Inferior parietal cortex (tissue), 1 donor: Measurements from ENCODE around the gene CEP131.

Source experiments
- DNase-seq: peaks from one replicate; pipeline ENCODE4 v3.0.0-alpha.2; 2016; ENCODE audit errors: extremely low spot score

CEP131 gene

DNA sequence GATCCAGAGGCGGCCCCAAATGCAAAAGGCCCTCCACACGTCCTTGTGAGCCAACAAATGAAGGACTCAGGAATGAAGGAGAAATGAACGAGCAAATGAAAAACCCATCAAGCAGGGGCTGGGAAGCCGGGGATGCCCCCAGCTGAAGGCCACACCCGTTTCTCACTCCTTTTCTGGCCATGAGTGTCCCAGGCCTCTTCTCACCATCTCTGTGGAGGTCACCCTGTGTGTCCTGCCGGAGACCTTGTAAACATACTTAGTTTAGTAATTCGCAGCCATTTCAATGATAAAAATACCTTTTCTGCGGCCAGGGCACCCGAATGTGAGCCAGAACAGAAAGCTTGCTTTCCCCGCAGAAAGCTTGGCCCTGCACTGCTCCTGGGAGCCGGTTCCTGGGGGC lies 35.6 kb downstream of the CEP131 start:
- DNase-seq = no peak

DNA sequence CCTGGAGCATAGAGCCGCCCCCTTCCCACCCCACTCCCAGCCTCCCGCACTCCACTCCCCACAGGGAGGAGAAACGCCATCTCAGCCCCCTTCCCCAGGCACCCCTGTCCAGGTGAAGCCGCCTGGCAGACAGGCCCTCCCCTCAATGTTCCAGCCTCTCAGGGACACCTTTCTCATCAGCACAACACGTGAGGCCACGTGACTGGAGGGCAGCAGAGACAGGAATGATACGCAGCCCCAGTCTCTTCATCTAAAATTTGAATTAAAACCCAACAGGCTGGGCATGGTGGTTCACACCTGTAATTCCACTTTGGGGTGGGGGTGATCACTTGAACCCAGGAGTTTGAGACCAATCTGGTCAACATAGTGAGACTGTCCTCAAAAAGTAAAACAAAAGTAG lies 36.6 kb downstream of the CEP131 start:
- DNase-seq = no peak

DNA sequence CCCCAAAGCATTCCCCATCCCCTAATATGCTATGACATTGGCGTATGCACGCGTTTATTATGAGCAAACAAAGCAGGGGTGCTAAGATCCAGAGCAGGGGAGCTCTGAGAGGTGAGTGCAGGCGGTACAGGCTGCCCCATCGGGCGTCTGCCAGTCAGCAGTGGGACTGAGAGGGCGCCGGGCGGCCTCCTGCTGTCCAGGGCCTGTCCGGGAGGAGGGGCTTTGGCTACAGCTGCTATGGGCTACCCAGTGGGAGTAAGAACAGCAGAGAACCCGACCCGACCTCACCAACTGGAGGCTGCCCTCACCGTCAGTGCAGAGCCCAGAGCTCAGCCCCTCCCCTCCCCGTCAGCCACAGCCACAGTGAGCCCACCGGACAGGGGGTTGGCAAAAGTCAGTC lies 38.2 kb downstream of the CEP131 start:
- no peak for DNase-seq

DNA sequence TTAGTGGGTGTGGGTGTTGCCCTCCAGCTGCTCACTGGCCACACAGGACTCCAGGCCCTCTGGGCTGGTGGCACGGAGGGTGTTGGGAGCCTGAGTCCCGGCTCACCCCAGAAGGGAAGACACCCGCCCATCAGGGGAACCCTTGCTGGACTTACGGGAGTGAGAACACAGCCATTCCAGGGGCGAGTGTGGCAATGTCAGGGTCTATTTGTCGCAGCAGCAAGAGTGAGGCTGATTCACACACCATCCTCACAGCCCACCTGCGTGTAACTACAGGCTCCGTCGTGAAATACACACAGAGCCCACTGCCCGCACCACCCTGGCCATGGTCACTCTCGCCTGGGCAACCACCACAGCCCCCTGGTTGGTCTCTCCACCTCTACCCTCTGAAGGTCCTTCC lies 39.0 kb downstream of the CEP131 start:
- DNase-seq = no peak

DNA sequence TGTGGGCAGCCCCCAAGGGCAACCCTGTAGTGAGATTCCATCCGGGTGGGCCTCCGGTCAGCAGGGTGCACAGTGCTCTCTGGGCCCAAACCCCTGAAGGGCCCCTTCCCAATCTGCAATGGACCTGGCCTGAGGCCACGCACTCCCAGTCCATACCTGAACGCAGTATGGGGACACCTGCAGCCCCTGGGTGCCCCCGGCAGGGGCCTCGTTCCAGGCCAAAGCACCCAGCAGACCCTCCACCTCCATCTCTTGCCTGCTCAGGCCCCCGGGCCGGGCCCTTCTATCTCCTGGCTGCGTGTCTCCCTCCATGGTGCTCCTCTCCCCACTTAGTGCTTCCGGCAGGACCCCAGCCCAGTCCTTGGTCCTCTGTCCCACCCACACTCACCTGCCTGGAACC lies 39.4 kb downstream of the CEP131 start:
- DNase-seq = no peak

DNA sequence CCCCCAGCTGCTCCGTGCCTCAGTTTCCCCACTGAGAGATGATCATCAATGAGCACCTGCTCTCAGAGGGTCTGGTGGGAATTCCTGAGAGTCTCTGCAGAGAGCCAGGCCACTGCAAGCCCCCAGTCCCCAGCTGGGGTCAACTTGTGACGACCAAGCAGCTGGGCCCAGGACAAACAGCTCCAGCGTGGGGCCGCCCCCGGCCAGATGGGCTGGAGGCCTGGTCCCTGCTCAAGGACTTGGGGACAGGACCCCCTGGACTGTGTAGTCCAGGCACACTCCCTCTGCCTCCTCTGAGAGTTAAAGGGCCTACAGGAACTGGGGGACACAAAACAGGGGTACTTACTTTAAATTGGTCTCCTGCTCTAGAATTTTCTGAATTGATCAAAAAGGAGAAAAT lies 40.2 kb downstream of the CEP131 start:
- DNase-seq = no peak

DNA sequence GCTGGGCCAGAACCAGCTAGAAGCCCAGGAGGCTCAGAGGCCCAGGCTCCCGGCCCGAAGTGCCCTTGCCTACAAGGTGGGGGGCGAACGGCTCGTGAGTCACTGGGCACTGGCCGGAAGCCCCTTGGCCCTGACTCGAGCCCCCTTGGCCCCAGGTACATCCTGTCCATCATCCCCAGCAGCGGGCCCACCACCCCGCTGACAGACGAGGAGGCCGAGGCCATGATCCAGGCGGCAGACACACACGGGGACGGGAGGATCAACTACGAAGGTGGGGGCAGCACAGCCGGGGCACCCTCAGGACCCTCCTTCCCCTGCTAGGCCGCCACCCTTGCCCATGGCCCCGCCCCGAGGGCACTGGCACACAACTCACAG lies 41.0 kb downstream of the CEP131 start:
- DNase-seq = no peak

DNA sequence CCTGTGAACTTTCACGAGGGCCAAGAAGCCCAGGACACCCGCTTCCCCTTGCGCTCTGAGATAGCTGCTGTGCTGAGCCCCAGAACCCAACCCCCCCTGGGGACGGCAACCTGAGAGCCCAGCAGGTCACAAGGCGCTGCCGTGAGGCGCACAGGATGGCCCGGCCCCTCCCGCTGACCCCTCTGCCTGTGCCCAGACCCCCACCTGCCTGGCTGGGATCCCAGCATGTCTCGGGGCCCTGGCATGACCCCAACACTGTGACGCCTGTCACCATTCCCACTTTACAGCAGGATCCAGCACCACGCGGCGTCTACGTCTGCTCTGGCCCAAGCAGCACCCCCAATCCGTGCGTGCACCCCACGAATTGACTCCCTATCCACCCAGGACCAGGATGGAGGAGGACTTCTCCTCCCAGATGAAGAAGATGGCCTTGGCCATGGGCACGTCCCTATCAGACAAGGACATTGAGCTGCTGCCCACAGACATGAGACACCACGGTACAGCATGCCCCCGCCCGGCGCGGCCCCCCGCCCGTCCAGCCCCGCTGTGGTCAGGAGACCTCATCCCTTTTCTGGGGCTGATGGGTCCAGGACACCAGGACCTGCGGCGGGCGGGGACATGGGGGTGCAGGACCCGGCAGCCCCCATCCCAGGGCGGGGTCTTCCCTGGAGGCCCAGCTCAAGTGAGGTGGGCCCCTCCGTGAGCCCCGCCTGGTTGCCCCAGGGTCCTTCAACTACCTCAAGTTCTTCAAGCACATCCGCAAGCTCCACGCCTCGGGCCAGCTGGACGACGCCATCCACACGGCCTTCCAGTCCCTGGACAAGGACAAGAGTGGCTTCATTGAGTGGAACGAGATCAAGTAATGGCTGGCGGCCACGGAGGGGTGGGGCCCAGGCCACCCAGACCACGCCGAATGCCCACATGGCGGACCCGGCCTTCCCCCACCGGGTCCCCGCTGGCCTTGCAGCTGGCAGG lies 41.6 kb downstream of the CEP131 start:
- DNase-seq = no peak

DNA sequence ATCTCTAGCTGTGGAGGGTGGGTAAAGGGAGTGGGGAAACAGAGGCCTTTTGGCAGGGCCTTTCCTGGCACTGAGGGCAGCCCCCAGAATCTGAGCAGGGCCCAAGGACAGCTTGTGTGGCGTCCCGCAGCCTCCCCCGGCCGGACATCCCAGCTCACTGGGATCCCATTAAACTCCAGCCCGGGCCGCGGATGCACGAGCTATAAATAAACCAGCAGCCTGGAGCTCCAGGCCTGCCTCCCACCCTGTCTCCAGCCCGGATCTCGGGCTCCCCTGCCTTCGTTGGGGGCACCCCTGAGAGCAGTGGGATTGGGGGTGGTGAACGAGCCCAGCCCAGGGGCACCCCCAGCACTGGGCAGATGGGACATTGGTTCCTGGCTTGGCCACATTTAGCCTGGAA lies 42.9 kb downstream of the CEP131 start:
- DNase-seq = no peak

DNA sequence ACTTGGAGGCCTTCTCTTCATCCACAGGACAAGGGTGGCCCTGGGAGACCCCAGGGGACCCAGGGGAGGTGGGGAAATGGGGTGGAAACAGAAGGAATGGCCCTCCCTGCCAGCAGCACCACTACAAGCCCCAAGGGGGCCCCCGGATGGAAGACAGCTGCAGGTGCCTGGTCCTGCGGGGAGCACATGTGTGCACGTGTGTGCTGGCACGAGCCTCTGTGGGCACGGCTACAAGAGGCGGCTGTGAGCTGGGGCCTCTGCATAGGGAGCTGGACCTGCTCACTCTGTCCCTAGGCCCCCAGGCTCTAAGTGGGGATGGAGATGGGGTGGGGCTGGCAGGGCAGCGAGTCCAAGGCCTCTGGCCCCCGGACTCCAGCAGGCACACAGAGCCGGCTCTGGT lies 43.5 kb downstream of the CEP131 start:
- no peak for DNase-seq

DNA sequence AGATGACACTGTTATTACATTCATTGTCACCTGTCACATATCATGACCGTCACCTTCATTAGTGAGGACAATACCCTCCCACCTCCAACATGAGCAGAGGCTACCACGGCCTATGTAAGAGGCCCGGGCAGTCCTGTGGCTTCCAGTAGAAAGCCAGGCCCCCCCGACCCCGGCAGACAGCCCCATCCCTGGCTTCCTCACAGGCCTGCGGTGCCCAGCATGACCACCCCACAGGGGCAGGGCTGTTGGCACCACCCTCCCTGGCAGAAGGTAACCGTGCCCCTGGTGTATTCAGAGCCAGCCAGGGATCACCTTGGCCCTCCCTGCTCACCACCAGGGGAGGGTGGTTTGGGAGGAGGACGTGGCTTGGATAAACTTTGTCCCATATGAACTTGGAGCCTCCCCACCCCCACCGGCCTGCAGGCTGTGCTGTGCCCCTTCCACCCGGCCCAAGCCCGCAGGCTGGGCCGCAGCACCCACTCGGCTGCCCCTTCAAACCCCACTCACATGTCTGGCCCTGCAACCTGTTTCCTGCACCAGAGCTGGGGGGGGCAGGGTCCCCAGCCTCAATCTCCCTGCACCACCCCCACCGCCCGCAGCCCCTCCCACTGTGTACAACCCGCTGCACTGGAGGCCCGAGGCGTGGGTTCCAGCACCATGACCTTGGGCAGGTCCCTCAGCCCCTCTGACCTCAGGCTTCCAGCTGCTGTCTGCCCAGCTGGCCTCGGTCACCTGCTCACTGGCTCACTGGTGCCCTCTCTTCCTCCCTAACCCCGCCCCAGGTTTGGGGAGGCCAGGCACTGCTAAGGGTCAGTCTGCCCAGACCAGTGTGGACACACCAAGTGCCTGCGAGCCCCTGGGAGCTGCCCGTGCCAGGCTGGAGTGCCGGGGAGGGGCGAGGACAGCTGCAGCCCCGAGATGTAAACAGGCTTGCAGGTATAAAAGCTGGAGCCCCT lies 44.4 kb downstream of the CEP131 start:
- DNase-seq = no peak

DNA sequence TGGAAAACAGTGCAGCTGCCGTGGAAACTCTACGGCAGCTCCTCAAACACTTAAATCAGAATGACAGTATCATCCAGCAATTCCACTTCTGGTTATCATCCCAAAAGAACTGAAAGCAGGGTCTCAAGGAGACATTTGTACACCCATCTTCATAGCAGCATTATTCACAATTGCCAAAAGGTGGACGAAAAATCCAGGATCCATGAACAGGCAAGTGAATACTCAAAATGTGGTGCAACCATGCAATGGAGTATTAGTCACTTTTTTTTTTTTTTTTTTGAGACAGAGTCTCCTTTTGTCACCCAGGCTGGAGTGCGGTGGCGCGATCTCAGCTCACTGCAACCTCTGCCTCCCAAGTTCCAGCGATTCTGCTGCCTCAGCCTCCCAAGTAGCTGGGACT lies 46.1 kb downstream of the CEP131 start:
- no peak for DNase-seq

DNA sequence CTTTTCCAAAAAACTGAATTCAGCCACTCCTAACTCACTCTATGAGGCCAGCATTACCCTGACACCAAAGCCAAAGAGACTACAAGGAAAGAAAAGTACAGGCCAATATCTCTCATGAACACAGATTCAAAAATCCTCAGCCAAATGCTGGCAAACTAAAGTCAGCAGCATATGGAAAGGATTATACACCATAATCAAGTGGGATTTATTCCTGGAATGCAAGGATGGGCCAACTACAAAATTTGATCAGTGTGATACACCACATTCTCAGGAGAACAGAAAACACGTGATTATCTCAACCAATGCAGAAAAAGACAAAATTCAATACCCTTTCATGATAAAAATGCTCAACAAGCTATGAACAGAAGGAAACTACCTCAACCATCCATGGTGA lies 49.0 kb downstream of the CEP131 start:
- no peak for DNase-seq

DNA sequence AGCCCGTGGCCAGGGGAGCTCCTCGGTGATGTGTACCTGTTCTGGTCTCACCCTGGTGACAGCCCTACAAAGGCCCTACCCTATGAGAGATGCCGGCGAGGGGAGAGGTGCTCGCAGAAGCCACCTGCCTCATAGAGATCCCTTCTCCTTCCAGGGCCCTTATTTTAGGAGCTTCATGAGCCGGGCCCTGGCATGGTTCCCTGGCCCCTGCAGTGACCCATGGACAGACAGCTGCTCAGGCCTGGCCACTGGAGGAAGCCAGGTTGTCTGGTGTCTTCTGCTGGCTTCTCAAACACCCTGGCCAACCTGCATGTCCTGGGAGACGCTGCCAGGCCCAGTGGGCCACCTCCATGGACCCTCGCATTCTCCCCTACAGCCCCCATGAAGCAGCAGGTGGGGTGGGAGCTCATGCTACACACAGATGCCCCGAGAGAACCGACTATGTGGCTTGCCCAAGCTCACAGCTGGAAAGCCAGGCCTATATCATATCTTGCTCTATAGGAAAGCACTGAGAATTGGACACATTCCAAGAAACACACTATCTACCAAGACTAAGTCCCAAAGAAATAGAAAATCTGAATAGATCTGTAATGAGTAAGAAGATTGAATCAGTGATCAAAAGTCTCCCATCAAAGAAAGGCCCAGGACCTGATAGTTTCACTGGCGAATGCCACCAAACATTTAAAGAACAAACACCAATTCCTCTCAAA lies 49.6 kb downstream of the CEP131 start:
- no peak for DNase-seq

DNA sequence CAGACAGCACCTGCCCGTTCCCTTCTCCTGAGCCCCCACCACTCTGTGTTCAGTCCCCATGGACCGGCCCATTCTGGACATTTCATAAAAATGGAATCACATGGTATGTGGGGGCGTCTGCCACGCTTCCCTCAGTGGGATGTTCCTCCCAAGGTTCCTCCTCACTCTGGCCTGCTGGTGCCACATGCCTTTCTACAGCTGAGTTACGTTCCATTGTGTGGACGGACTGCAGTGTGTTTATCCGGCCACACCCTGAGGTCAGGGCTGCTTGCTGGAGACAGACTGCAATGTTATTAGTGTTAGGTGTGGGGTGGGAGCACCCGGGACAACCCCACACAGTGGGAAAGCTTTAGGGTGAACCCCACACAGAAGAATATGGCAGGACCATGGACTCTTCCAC lies 50.8 kb downstream of the CEP131 start:
- no peak for DNase-seq

DNA sequence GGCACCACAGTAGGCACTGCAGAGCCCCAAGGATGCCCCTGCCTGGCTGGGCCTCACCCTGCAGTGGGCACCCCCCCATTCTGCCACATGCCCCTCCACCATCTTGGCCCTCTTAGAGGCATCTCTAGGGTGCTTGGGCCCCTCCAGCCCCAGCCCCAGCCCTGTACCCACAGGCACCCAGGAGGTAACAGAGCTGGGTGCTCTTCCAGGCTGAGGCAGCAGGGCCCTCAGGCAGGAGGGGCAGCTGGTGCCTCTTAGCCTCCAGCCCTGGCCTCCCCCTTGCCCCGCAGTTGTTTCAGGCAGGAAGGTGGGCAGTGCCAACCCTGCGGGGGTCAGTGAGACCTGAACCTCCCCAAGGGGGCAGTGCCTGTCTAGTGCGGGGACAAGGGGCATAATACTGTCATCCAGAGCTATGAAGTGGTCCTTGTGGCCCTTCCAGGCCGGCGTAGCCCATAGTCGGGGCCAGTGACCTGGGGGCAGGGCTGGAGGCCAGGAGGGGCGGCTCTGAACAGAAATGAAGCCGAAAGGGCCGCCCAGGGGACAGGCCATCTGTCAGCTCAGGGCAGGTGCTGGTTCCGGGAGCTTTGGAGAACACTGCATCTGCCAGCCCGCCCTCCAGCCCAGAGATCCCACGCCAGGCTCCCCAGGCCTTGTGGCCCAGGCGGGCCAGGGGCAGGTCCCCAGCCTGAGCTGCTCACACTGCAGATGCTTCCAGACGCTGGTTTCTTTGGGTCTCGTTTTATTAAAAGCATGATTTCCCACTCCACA lies 51.9 kb downstream of the CEP131 start:
- no peak for DNase-seq

DNA sequence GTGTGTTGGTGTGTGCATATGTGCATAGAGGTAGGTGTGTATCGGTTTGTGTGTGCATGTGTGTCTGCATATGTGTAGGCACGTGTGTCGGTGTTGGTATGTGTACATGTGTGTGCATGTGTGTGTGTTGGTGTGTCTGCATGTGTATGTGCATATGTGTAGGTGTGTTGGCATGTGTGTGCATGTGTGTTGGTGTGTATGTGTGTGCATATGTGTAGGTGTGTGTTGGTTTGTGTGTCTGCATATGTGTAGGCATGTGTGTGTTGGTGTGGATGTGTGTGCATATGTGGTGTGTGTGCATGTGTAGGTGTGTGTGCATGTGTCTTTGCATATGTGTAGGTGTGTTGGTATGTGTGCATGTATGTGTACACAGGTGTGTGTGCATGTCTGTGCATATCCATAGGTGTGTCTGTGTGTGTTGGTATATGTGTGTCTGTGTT lies 52.9 kb downstream of the CEP131 start:
- no peak for DNase-seq

DNA sequence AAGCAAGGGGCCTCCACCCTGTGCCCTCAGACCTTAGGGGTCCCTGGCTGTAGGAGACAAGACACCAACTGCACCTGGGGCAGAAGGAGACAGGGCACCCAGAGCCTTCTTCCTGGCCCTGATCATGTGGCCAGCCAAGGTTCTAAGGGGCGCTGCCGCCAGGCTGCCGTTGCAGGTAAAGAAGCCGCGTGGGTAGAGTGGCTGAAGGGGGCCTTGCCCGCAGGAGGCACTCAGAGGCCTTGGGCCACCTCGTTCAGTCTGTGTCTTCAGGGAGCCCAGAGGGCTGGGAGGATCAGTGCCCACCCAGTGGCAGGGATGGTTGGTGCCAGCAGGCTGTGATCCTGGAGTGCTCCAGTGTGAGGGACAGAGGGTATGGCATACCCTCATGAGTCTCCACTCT lies 55.1 kb downstream of the CEP131 start:
- DNase-seq = no peak

DNA sequence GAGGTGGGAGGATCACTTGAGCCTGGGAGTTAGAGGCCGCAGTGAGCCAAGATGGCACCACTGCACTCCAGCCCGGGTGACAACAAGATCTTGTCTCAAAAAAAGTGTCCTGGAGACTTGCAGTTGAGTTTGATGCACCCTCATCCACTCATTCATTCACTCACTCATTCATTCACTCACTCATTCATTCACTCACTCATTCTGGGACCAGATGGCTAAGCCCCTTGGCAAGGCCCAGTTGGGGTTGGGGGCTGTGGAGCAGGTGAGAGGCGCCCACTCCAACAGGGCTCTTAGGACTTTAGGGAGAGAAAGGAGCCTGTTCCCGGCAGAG lies 55.6 kb downstream of the CEP131 start:
- no peak for DNase-seq

DNA sequence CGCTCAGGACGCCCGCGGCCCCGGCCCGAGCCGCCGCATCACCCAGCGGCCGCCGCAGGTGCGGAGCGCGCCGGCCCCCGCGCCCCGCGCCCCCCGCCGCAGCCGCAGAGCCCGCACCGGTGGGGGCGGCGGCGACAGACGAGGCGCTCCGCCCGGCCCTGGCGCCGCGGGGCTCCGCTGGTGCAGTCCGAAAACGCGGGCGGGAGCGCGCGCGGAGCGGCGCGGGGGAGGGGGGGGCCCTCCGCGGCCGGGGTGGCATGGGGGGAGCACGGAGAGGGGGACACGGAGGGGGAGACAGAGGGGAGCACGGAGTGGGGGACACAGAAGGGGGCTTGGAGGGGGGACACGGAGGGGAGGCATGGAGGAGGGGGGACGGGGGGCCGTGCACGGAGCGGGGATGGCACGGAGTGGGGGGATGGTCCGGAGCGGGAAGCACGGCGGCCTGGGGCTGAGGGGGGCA lies 56.7 kb downstream of the CEP131 start, which contains the start of gene AATK:
AATK (minus strand) TSS at position 189 of the 460 bp plus-strand sequence. CDS start 229 bp downstream, outside the sequence.
- no peak for DNase-seq
